HG03103 (cell line): Measurements from ENCODE around the gene COG5.

Source experiments
- ATAC-seq: cut with Tn5 transposase; IDR thresholded peaks from one replicate; pipeline ENCODE4 v1.9.1; 2021; ENCODE audit warnings: low read depth; ENCODE audit not compliant: unreplicated experiment

The COG5 gene

GRCh38 chr7:107203607-107204006, 360.1 kb downstream of the COG5 start:
- ATAC-seq: no peak

- no peak for ATAC-seq
Observed at GRCh38 chr7:107201795-107202450, 361.8 kb downstream of the COG5 start.

GRCh38 chr7:107196834-107197610, 366.7 kb downstream of the COG5 start:
- no peak for ATAC-seq

- no peak for ATAC-seq
Observed at GRCh38 chr7:107194052-107194451, 369.7 kb downstream of the COG5 start.

DNA sequence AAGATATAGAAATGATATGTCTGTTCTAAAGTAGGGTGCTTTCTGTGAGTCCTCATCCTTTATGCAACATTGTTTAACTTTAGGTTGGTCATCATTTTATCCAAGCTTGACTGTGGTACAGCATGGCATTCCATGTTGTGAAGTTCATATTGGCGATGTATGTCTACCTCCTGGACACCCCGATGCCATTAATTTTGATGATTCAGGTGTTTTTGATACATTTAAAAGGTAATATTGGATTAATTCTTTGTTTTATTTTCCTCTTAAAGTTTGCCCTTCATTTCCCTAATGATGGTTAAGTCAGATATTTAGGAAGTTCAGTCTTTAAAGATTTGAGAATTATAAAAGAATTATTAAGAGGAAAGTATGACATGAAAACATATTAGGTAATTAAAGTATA, 373.6 kb downstream of the COG5 start:
- no peak for ATAC-seq

GRCh38 chr7:107187774-107188173, 375.9 kb downstream of the COG5 start:
- no peak for ATAC-seq

- no peak for ATAC-seq
Observed at GRCh38 chr7:107186240-107186639, 377.5 kb downstream of the COG5 start.

DNA sequence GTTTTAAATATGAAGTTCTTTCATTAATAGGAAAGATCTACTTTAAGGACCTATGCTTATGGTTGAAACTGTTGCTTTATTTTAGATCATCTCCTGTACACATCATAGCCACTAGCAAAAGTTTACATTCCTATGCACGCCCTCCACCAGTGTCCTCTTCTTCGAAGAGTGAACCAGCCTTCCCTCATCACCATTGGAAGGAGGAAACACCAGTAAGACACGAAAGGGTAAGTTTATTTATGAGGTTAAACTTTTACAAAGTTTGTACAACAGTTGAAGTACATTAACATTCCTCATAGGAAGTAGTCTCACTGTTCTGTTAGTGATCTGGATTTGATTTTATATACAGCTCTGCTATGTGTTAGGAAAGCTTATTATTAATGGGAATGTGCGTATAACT, 378.0 kb downstream of the COG5 start:
- ATAC-seq: no peak

GRCh38 chr7:107181172-107181571, 382.5 kb downstream of the COG5 start:
- ATAC-seq: no peak

- ATAC-seq: no peak
Observed at GRCh38 chr7:107180378-107180777, 383.3 kb downstream of the COG5 start.

- ATAC-seq: no peak
Observed at GRCh38 chr7:107179326-107180164, 384.2 kb downstream of the COG5 start.

DNA sequence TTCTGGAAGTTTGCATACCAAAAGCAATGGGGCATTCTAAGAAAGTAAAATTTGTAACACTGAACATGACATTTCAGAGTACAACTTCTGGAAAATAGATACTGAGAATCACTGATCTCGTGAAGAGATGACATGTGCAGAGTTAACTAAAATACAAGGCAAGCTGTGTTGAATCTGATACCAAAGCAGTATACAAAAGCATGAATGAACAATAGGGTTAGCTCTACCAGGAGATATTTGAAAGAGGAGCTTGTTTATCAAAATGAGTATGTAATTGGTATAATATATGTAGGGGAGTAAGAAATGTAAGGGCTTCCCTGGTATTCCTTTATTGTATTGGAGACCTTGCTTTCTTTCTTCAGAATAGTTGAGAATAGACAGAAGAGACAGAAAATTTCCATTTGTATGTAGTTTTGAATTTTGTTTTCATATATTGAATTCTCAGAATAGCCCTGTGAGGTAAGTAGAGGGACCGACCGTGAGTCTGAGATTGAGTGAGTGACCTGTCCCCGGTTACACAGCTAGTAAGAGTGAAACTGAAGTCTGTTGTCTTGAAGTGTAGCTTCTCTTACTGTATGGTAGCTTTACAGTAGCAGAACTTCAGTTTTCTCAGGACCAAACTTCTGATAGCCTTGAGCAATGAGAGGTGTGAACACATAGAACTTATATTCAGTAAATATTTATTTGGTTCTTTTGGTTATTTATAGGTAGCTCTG, 389.9 kb downstream of the COG5 start:
- ATAC-seq: peak; percentile 53

DNA sequence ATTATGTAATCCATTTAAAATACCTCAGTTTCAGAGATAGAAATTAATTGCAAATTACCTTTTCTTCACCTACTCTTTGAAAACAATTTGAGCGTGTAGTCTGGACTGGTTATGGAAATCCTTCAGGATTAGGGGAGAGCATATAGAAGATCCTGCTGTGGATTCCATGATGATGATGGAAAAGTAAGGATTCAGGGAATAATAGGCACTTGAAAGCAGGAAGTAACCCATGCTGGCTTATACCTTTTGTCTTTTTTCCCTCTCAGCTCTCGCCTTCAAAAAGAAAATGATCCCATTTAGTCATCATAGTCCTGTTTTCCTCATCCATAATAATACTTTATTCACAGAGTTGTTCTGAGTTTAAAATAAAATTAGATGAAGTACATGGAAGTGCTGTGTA, 390.5 kb downstream of the COG5 start:
- no peak for ATAC-seq

DNA sequence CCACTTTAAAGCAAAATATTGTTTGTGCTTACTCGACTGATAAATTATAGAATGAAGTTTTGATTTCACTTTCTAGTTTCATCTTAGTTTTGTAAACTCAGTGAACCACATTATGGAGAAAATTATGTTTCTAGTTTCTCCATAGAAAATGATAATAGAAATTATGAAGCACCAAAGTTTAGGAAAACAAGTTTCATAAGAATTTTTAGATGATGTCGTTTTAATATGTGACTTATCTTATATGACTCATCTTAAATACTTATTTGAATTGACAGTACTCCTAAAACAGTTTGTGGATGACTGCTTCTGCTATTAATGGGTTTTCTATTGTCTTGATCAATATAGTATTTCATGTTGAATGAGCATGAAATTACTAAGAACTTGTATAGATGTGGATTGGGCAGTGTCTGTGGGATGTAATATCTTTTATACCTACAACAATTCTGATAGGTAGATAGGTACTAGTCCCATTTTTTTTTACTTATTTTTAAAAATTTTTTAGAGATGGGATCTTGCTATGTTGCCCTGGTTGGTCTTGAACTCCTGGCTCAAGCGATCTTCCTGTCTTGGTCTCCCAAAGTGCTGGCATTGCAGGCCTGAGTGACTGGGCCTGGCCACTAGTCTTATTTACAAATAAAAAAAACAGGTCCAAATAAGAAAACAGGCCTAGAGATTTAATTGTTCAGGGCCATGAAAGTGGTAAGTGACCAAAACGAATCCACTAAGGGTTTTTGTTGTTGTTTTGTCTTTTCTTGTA, 391.3 kb downstream of the COG5 start:
- no peak for ATAC-seq

DNA sequence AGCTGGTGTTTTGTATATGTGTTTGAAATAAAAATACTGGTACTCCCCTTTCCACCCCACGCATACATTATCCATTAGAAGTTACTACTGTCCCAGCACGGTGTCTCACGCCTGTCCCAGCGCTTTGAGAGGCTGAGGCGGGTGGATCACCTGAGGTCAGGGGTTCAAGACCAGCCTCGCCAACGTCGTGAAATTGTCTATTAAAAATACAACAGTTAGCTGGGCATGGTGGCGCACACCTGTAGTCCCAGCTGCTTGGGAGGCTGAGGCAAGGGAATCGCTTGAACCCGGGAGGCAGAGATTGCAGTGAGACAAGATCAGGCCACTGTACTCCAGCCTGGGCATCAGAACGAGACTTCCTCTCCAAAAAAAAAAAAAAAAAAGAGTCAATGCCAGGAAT, 392.2 kb downstream of the COG5 start:
- no peak for ATAC-seq

- ATAC-seq: no peak
Observed at GRCh38 chr7:107170051-107170915, 393.4 kb downstream of the COG5 start.

- ATAC-seq: peak; percentile 24
Observed at GRCh38 chr7:107169120-107170050, 394.3 kb downstream of the COG5 start.
